NK-92 (cell line): Measurements from ENCODE around the gene SIL1.
"Not testable (repeated sequence)": the region's sequence is repeated elsewhere in the genome, so short reads cannot be mapped to it uniquely, and the experiment has no call there.

Experiments used
- DNase-seq: peaks from one replicate; lab custom pipeline; 2025; ENCODE audit not compliant: unreplicated experiment; lab: John Stamatoyannopoulos, UW

SIL1 gene

DNA sequence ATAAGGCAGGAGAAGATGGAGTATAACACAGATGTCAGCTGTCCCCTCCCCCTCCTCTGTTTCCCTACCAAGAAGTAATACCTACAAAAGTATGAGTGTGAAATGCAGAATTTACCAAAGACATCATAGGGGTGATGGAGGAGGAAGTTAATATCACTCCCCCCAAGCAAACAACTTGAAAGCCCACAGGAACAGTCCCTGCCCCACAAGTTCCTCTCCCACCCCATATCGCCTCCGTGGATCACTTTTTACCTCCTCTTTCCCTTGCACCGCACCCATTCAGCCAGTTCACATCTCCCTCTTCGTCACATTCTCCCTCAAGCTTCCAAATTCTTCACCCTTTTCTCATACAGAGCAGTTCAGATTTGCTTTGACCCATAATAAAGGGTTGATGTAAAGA lies 7.0 kb upstream of the SIL1 start:
- no peak for DNase-seq

- no peak for DNase-seq
Measured at GRCh38 chr5:139204196-139204595, 6.0 kb upstream of the SIL1 start.

DNA sequence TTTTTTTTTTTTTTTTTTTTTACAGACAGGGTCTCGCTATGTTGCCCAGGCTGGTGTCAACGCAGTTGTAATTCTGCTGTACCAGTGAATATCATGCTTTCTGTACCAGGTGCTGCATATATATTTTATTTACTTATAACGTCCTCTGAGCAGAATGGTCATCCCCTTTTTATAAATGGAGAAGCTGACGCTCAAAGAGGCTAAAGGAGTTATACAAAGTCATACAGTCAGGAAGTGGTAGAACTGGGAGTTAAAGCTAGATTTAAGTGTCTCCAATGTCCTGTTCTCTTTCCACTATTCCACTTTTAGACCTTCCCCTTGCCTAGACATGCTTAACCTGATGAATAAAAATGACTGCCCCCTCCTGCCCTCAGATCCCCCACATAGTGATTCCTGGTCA lies 1.2 kb upstream of the SIL1 start:
- no peak for DNase-seq

DNA sequence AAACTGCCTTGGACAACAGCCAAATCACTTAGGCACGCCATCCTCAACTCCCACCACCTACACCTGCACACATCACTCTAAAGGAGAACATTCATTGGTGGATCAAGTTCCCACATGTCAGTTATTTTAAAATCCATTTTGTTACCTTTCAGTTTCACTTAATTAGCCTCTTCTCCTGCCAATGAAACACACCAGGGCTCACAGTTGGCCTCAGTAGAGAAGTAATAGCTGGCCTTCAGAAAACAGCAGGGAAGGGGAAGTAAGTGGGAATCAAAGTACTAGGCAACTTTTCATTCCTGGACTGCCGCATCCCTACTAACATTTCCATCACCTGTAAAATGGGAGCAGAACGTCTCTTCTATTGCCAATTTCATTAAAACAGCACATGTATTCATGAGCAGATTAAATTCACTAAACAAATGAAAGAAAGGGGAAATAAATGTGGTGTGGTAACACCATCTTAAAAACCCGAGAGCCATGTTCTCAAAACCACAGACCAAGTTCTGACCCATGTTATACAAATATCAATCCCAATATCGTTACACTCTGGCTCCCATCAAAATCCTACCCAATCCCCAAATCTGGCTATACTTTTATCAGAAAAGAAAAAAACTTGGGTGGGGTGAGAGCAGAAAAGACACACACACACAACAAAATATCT lies 1.7 kb downstream of the SIL1 start:
- DNase-seq: no peak

- no peak for DNase-seq
Measured at GRCh38 chr5:139194486-139194885, 3.7 kb downstream of the SIL1 start.

- DNase-seq: no peak
Measured at GRCh38 chr5:139193928-139194327, 4.2 kb downstream of the SIL1 start.

GRCh38 chr5:139192906-139193305 lies 5.3 kb downstream of the SIL1 start:
- not testable (repeated sequence) for DNase-seq

DNA sequence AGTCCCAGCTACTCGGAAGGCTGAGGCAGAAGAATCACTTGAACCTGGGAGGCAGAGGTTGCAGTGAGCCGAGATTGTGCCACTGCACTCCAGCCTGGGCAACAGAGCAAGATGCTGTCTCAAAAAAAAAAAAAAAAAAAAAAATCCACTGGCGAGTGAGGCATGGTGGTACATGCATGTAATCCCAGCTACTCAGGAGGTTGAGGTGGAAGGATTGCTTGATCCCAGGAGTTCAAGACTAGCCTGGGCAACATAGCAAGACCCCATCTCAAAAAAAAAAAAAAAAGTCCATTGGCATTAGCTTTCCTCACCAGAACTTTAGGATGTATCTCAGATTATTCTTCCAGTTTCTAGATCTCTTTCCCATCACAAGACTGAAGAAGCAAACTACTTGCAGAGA lies 6.2 kb downstream of the SIL1 start:
- DNase-seq: not testable (repeated sequence)

GRCh38 chr5:139190125-139190524 lies 8.0 kb downstream of the SIL1 start:
- DNase-seq: no peak

DNA sequence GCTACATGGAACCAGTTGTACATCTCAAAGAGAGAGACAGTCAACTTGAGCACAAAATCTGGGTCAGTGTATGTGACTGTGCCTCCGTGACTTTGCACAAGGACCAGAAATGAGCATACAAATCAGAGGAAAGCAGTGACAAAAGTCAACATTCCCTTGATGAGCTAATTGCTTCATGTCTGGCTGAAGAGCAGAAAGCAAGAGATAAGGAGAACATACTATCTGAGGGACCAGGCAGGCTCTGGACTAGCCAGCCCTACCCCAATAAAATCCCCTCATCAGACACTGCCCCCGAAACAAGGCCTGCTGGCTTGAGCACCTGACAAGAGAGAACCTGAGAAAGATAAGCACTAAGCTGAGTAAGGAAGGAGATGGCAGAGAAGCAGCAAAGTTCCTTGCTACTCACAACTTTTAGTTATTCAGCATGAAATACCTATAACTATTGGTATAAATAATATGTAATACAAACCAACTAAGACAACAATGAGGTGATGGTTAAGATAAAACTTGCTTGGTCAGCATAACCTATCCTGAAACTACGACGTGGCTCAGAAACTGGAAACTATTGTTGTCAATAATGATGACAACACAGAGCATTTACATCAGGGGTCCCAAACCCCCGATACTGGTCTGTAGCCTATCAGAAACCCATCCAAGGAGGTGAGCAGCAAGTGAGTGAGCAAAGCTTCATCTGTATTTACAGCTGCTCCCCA lies 9.5 kb downstream of the SIL1 start:
- no peak for DNase-seq

- DNase-seq: no peak
Measured at GRCh38 chr5:139186752-139187326, 11.3 kb downstream of the SIL1 start.

DNA sequence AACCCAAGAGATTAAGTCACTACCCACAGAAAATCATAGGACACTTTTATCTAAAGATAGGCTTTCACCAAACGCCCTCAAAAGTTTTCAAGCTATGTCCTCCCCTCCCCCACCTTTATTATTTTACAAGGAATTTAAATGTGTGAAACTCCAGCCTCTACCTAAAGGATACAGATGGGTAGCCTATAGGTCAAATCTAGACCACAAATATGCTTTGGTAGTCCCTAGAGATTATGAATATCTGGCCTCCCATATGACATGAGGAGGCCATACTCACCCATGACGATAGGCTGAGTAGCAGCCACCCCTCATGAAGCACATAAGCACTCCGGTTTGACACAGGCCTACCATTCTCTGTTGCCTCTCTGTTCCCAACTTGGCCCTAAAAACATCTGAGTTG lies 11.9 kb downstream of the SIL1 start:
- DNase-seq: no peak

DNA sequence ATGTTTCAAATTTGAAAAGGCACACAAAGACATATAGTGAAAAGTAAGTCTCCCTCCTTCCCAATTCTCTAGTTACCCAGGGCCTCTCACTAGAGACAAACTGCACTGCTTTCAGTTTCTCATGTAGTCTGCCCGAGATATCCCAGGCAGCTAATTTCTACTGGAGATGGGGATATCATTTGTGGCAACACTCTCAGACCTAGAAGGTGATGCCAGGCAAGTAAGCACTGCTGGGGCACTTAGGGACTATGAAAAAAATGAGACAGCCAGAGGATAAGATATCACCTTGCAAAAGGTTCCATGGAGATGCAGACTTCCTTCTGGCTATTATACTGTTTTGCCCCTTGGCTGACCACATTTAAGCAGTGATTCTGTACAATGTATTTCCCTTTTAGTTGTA lies 12.6 kb downstream of the SIL1 start:
- DNase-seq: no peak

- no peak for DNase-seq
Measured at GRCh38 chr5:139183502-139183901, 14.7 kb downstream of the SIL1 start.

GRCh38 chr5:139182528-139183296 lies 15.5 kb downstream of the SIL1 start:
- no peak for DNase-seq

GRCh38 chr5:139181835-139182452 lies 16.2 kb downstream of the SIL1 start:
- no peak for DNase-seq

GRCh38 chr5:139181322-139181730 lies 16.8 kb downstream of the SIL1 start:
- DNase-seq: no peak

GRCh38 chr5:139180850-139181249 lies 17.3 kb downstream of the SIL1 start:
- no peak for DNase-seq

DNA sequence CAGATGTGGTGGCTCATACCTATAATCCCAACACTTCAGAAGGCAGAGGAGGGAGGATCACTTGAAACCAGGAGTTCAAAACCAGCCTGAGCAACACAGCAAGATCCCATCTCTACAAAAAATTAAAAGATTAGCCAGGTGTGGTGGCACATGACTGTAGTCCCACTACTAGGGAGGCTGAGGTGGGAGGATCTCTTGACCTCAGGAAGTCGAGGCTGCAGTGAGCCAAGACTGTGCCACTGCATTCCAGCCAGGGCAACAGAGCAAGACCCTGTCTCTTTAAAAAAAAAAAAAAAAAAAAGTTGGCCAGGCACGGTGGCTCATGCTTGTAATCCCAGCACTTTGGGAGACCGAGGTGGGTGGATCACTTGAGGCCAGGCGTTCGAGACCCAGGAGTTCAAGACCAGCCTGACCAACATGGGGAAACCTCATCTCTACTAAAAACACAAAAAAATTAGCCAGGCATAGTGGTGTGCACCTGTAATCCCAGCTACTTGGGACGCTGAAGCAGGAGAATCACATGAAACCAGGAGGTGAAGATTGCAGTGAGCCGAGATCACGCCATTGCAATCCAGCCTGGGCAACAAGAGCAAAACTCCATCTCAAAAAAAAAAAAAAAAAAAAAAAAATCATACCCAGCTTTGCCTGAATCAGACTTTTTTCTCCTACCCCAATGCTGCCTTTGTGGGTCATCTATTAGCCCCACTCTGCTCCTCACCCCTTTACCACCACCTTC lies 18.2 kb downstream of the SIL1 start:
- DNase-seq: not testable (repeated sequence)

GRCh38 chr5:139178935-139179334 lies 19.2 kb downstream of the SIL1 start:
- DNase-seq: no peak

DNA sequence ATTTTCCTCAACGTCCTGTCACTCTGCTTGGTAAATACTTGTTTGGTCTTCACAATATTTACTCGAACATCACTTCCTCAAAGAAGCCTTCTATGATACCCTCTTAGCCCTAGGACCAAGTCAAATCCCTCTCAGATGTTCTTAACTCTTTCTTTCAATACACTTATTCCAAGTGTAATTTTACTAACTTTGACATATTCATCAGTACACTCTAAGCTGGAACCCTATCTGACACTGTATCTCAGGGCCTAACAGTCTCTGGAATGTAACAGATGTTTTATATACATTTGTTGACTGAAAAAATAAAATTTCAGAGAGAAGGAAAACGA lies 19.6 kb downstream of the SIL1 start:
- no peak for DNase-seq
